GM12878 (cell line): ENCODE data around the gene PFN3.

Source experiments
- CTCF ChIP-seq, 3 experiments: IDR thresholded peaks in 2 of 3; conservative IDR thresholded peaks in 1 of 3; 2 replicates each; pipeline ENCODE4 v1.5.1; 2011; ENCODE audit warnings: low read depth in 3 of 3, low read length in 3 of 3, mild to moderate bottlenecking in 3 of 3, control low read depth in 2 of 3, moderate library complexity in 2 of 3, inconsistent platforms in 1 of 3, mixed read lengths in 1 of 3; ENCODE audit not compliant: control insufficient read depth in 2 of 3, insufficient read depth in 1 of 3; ENCODE audit errors: extremely low read depth in 1 of 3
- ESRRA ChIP-seq: IDR thresholded peaks from 2 replicates; pipeline ENCODE4 v1.6.1; 2012; ENCODE audit warnings: mild to moderate bottlenecking, low read length, improper control_type of control experiment
- ETV6 ChIP-seq, 2 experiments: fragments of 450-650 bp in 1 of 2; IDR thresholded peaks in 1 of 2; conservative IDR thresholded peaks in 1 of 2; 2 replicates each; pipeline ENCODE4 v1.6.1; 2014; ENCODE audit warnings: antibody characterized with exemption in 1 of 2, borderline replicate concordance in 1 of 2, low read depth in 1 of 2, mild to moderate bottlenecking in 1 of 2, moderate library complexity in 1 of 2
- EZH2 ChIP-seq: IDR thresholded peaks from 2 replicates; pipeline ENCODE4 v1.6.1; 2012; ENCODE audit warnings: low read depth, mild to moderate bottlenecking, control low read depth, inconsistent platforms, low read length, borderline replicate concordance; ENCODE audit not compliant: control insufficient read depth
- MTA2 ChIP-seq: fragments of 450-650 bp; IDR thresholded peaks from 2 replicates; pipeline ENCODE4 v1.6.1; 2016; ENCODE audit warnings: low read depth, mild to moderate bottlenecking, moderate library complexity
- NFYA ChIP-seq: IDR thresholded peaks from 2 replicates; pipeline ENCODE4 v1.6.1; 2011; ENCODE audit warnings: low read depth, mild to moderate bottlenecking, low read length, improper control_type of control experiment, borderline replicate concordance
- NFYB ChIP-seq: IDR thresholded peaks from 2 replicates; pipeline ENCODE4 v1.6.1; 2011; ENCODE audit warnings: low read depth, mild to moderate bottlenecking, low read length, improper control_type of control experiment, moderate library complexity; ENCODE audit not compliant: insufficient read depth
- PML ChIP-seq: IDR thresholded peaks from 2 replicates; pipeline ENCODE4 v1.6.1; 2012; ENCODE audit warnings: low read length, inconsistent platforms
- POLR2A ChIP-seq: IDR thresholded peaks from 2 replicates; pipeline ENCODE4 v1.6.1; 2011; ENCODE audit warnings: low read depth, mild to moderate bottlenecking, low read length

DNA sequence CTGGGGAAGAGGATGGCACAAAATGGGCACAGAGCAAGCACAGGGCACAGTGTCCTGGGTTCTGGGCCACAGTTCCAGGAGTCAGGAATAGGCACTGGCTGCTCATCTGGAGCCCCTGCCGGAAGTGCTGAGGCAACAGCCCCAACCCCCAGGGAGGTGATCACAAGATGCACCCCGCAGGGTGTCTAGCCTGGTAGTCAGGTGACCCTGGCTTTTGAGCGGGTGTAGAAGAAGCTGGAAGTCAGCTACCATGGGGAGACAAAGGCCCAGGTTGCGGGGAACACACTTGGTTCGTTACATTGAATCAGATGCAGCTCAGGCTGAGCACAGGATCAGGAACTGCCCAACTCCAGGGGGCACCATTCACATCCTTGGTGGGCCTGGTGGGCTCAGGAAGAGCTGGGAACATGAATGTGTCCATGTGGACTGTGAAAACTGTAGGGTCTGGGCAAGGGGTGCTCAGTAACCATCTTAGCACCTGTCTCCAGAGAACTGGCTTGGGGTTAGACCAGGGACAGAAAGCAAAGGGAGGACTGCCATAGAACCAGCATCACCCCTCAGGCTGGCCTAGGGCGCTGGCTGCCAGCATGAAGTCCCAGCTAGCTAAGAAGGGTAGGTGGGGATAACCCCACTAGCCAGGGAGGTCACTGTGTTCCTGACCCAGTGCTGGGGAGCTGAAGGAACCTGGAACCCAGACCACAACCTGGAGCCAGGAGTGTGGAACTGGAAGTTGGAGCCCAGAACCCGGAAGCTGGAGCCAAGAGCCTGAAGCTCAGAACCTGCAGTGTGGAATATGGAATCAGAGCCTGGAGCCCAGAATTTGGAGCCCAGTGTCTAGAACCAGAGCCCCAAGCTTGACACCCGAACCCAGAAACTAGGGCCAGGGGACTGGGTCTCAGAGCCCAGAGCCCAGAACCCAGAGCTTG is 22.3 kb downstream of the PFN3 start:
- no peak for TF ChIP-seq ETV6 (conservative IDR thresholded peaks at IDR 0.05 in 1 of 2, IDR thresholded peaks at IDR 0.05 in 1 of 2; ENCODE audit: borderline replicate concordance in 1 of 2, low read depth in 1 of 2)
- no peak for TF ChIP-seq ESRRA
- no peak for TF ChIP-seq NFYA
- TF ChIP-seq PML: no peak
- no peak for TF ChIP-seq EZH2
- TF ChIP-seq CTCF (IDR thresholded peaks at IDR 0.05 in 2 of 3, conservative IDR thresholded peaks at IDR 0.05 in 1 of 3; ENCODE audit: control insufficient read depth in 2 of 3, extremely low read depth in 1 of 3, insufficient read depth in 1 of 3, low read depth in 3 of 3, low read length in 3 of 3): no peak
- no peak for TF ChIP-seq NFYB
- TF ChIP-seq MTA2: no peak
- TF ChIP-seq POLR2A: no peak
